HepG2 (cell line): ENCODE measurements around the gene TMEM231. TPM values are rescaled to one million over a fixed set of nuclear protein-coding genes. Genes with fewer than 3 reads are reported as not detected.

ENCODE experiments used
- ATAC-seq: fragments of 200-7000 bp; cut with Tn5 transposase; 3 replicates; pipeline ENCODE4 v1.9.1; 2020; ENCODE audit warnings: mild to moderate bottlenecking, moderate library complexity
- BruUV-seq: library from RNA; stranded (reverse); fragments of 400-500 nt; replicated peaks from 2 replicates; lab custom pipeline; 2021; lab: Mats Ljungman, UMichigan
- CTCF ChIA-PET: fragments of 300-600 bp; formaldehyde crosslinking; extraction: SDS; loops from one replicate; lab custom pipeline; 2021; ENCODE audit warnings: low total read pairs, inconsistent platforms, low intra/inter-chr PET ratio; lab: Yijun Ruan, JAX
- POLR2A ChIA-PET: fragments of 350-600 bp; sonication (Branson Sonifier 250); formaldehyde crosslinking; loops from one replicate; lab custom pipeline; 2020; ENCODE audit warnings: antibody characterized with exemption, inconsistent platforms; lab: Yijun Ruan, JAX
- DNase-seq: peaks from one replicate; pipeline ENCODE4 v3.0.0-alpha.2; 2015; ENCODE audit warnings: low spot score
- FAIRE-seq: peaks from 3 replicates; lab custom pipeline; 2011; peaks lifted over from hg19 to GRCh38; lab: Jason Lieb, UNC
- H2AFZ ChIP-seq: one replicate; pipeline ENCODE4 v1.6.1; 2011; ENCODE audit warnings: low read length, inconsistent platforms
- H3K27ac ChIP-seq: fragments of 300-600 bp; 3 replicates; pipeline ENCODE4 v1.8.0; 2011; ENCODE audit warnings: mixed run types, mild to moderate bottlenecking, mixed read lengths, low read length, inconsistent platforms; ENCODE audit not compliant: insufficient read depth; ENCODE audit errors: extremely low read length
- H3K27me3 ChIP-seq, 2 experiments: fragments of 200-600 bp in 1 of 2; 2 replicates in 1 of 2; 3 replicates in 1 of 2; pipeline versions ENCODE4 v1.6.0 to v1.8.0; 2011; ENCODE audit warnings: low read length in 2 of 2, mild to moderate bottlenecking in 2 of 2, moderate library complexity in 2 of 2, inconsistent platforms in 1 of 2; ENCODE audit not compliant: insufficient read depth in 2 of 2, control insufficient read depth in 1 of 2
- H3K36me3 ChIP-seq, 2 experiments: fragments of 200-600 bp in 1 of 2; replicated peaks in 1 of 2; 2 replicates in 1 of 2; 3 replicates in 1 of 2; pipeline versions ENCODE4 v1.5.1 to v1.8.0; 2011; ENCODE audit warnings: low read length in 2 of 2, inconsistent platforms in 1 of 2; ENCODE audit not compliant: insufficient read depth in 2 of 2, control insufficient read depth in 1 of 2
- H3K4me1 ChIP-seq: 2 replicates; pipeline ENCODE4 v1.5.1; 2012; ENCODE audit warnings: low read length, inconsistent platforms; ENCODE audit not compliant: insufficient read depth
- H3K4me2 ChIP-seq: 2 replicates; pipeline ENCODE4 v1.6.0; 2011; ENCODE audit warnings: low read depth, low read length, inconsistent platforms
- H3K4me3 ChIP-seq, 3 experiments: fragments of 200-600 bp in 1 of 3; sonication (generic), shearing (Covaris generic) in 1 of 3; replicated peaks in 1 of 3; 2 replicates each; pipeline ENCODE4 v1.5.1; 2011 to 2016; ENCODE audit warnings: low read length in 3 of 3, inconsistent platforms in 2 of 3, low read depth in 2 of 3, mild to moderate bottlenecking in 2 of 3, control low read depth in 1 of 3, mixed read lengths in 1 of 3; ENCODE audit not compliant: insufficient read depth in 1 of 3
- H3K79me2 ChIP-seq: one replicate; pipeline ENCODE4 v1.6.1; 2011; ENCODE audit warnings: low read length, inconsistent platforms; ENCODE audit not compliant: insufficient read depth
- H3K9ac ChIP-seq: 2 replicates; pipeline ENCODE4 v1.6.0; 2011; ENCODE audit warnings: mild to moderate bottlenecking, low read depth, low read length, inconsistent platforms; ENCODE audit not compliant: insufficient read depth
- H3K9me3 ChIP-seq: 2 replicates; pipeline ENCODE4 v1.5.1; 2012; ENCODE audit warnings: mild to moderate bottlenecking, low read length
- H4K20me1 ChIP-seq: 2 replicates; pipeline ENCODE4 v1.6.0; 2011; ENCODE audit warnings: inconsistent platforms, mild to moderate bottlenecking, low read length, moderate library complexity; ENCODE audit not compliant: insufficient read depth
- EHMT2 ChIP-seq: fragments of 200-600 bp; sonication (generic); IDR thresholded peaks from 2 replicates; pipeline ENCODE4 v1.7.0; 2017; ENCODE audit warnings: antibody characterized with exemption, low read depth, low read length, borderline replicate concordance
- FOXA3 ChIP-seq: IDR thresholded peaks from 2 replicates; pipeline ENCODE4 v1.6.1; 2016; ENCODE audit warnings: missing genetic modification reagents, missing compliant biosample characterization
- GABPA ChIP-seq, 2 experiments: IDR thresholded peaks; 2 replicates each; pipeline ENCODE4 v1.6.1; 2011 to 2016; ENCODE audit warnings: low read depth in 2 of 2, low read length in 1 of 2, missing biosample characterization in 1 of 2, missing genetic modification characterization in 1 of 2
- HMGA1 ChIP-seq: sonication (generic); formaldehyde crosslinking; conservative IDR thresholded peaks from 2 replicates; pipeline ENCODE4 v1.4.0; 2020; ENCODE audit warnings: missing genetic modification reagents
- IKZF4 ChIP-seq: sonication (generic); formaldehyde crosslinking; IDR thresholded peaks from 2 replicates; pipeline ENCODE4 v1.5.1; 2020; ENCODE audit warnings: borderline replicate concordance, mild to moderate bottlenecking, low read depth, missing genetic modification reagents; ENCODE audit errors: not compliant biosample characterization
- NR2F6 ChIP-seq, 2 experiments: IDR thresholded peaks; 2 replicates each; pipeline ENCODE4 v1.6.1; 2016; ENCODE audit warnings: antibody characterized with exemption in 1 of 2, mild to moderate bottlenecking in 1 of 2
- RNF219 ChIP-seq: sonication (generic); formaldehyde crosslinking; IDR thresholded peaks from 2 replicates; pipeline ENCODE4 v1.5.0; 2020; ENCODE audit warnings: mild to moderate bottlenecking, missing genetic modification reagents
- RXRA ChIP-seq: sonication (generic); formaldehyde crosslinking; IDR thresholded peaks from 2 replicates; pipeline ENCODE4 v1.5.1; 2020; ENCODE audit warnings: missing genetic modification reagents
- SP2 ChIP-seq: sonication (generic); formaldehyde crosslinking; IDR thresholded peaks from 2 replicates; pipeline ENCODE4 v1.5.1; 2020; ENCODE audit warnings: mild to moderate bottlenecking, missing genetic modification reagents
- THAP11 ChIP-seq: IDR thresholded peaks from 2 replicates; pipeline ENCODE4 v1.6.1; 2016; ENCODE audit warnings: missing biosample characterization, missing genetic modification reagents
- TOE1 ChIP-seq: sonication (generic); formaldehyde crosslinking; IDR thresholded peaks from 2 replicates; pipeline ENCODE4 v1.4.0; 2020; ENCODE audit warnings: mild to moderate bottlenecking, missing genetic modification reagents
- ZMAT5 ChIP-seq: sonication (generic); formaldehyde crosslinking; IDR thresholded peaks from 2 replicates; pipeline ENCODE4 v1.5.0; 2020; ENCODE audit warnings: mild to moderate bottlenecking, low read depth, missing genetic modification reagents, borderline replicate concordance
- ZNF142 ChIP-seq: sonication (generic); formaldehyde crosslinking; IDR thresholded peaks from 2 replicates; pipeline ENCODE4 v1.4.0; 2020; ENCODE audit warnings: missing genetic modification reagents
- ZNF333 ChIP-seq: sonication (generic); formaldehyde crosslinking; IDR thresholded peaks from 2 replicates; pipeline ENCODE4 v1.4.0; 2020; ENCODE audit warnings: mild to moderate bottlenecking, missing genetic modification reagents, borderline replicate concordance
- ZNF782 ChIP-seq: sonication (generic); formaldehyde crosslinking; IDR thresholded peaks from 2 replicates; pipeline ENCODE4 v1.4.0; 2020; ENCODE audit warnings: missing genetic modification reagents, mild to moderate bottlenecking, borderline replicate concordance
- ZNF788 ChIP-seq: sonication (generic); formaldehyde crosslinking; IDR thresholded peaks from 2 replicates; pipeline ENCODE4 v1.5.0; 2020; ENCODE audit warnings: mild to moderate bottlenecking, missing genetic modification reagents, borderline replicate concordance
- WGBS: methylation state at CpG from one replicate; pipeline ENCODE4 v1.1.6; 2017; ENCODE audit warnings: low lambda C conversion rate; 5-methylcytosine and 5-hydroxymethylcytosine counted together
- in situ Hi-C: cut with HindIII; loops from 2 replicates; pipeline ENCODE4 v1.10.0; 2017; ENCODE audit warnings: low pct_unique_long_range_greater_than_20kb; ENCODE audit not compliant: extremely low pct_ligation_motif_present
- intact Hi-C: fragments of 100-400 bp; cut with micrococcal nuclease; formaldehyde crosslinking; loops from one replicate; pipeline ENCODE4 v1.10.0; 2022; ENCODE audit not compliant: unreplicated experiment
- polyA plus RNA-seq, 8 experiments: library from polyadenylated mRNA; depleted of rRNA in 3 of 8; stranded (reverse) in 7 of 8; unstranded in 1 of 8; fragments of >200 nt; fragmentation: Illumina TruSeq in 4 of 8; extraction: Trizol in 4 of 8; gene quantifications; 2 replicates each; pipeline versions ENCODE4 v1.2.1 to v1.2.3, GENCODE V29; 2011 to 2016; ENCODE audit warnings: low read depth in 4 of 8, missing spikeins in 1 of 8, mixed read lengths in 1 of 8; ENCODE audit not compliant: insufficient read depth in 1 of 8
- total RNA-seq, 5 experiments: library from RNA; depleted of rRNA; stranded (reverse); fragments of >200 nt; fragmentation: Illumina TruSeq; extraction: Trizol; gene quantifications; 2 replicates each; pipeline ENCODE4 v1.2.3, GENCODE V29; 2016; ENCODE audit warnings: low read depth in 1 of 5

The TMEM231 gene
- total and polyA plus RNA-seq, 2 of the 13 experiments (the other 11 are each of a cell fraction or from before 2014, with no cell fraction given): 3.5 to 7.4 TPM

GRCh38 chr16:75552951-75553350 lies 3.1 kb downstream of the TMEM231 start:
- H2AFZ ChIP-seq: no peak overlapping the region
- POLR2A ChIA-PET: no interaction called here
- TF ChIP-seq IKZF4 (CRISPR knock-in tag) (no peak), FOXA3 (no peak), SP2 (no peak), RXRA (CRISPR knock-in tag) (no peak), ZNF782 (CRISPR knock-in tag) (no peak), GABPA (IDR thresholded peaks at IDR 0.05; ENCODE audit: low read depth, low read length) (no peak), GABPA (CRISPR knock-in tag; IDR thresholded peaks at IDR 0.05; ENCODE audit: low read depth) (no peak), TOE1 (no peak), RNF219 (CRISPR knock-in tag) (no peak), NR2F6 (IDR thresholded peaks at IDR 0.05) (no peak), NR2F6 (CRISPR knock-in tag; IDR thresholded peaks at IDR 0.05) (no peak), HMGA1 (no peak), EHMT2 (no peak), ZNF333 (no peak), THAP11 (no peak), ZNF142 (no peak), ZMAT5 (CRISPR knock-in tag) (no peak), ZNF788 (CRISPR knock-in tag) (no peak)
- H3K4me1 ChIP-seq: peaks cover 21% of the 10 kb centered on the region
- H3K9ac ChIP-seq: no peak overlapping the region
- no peak overlapping the region for H3K27ac ChIP-seq
- H3K9me3 ChIP-seq: no peaks in the 10 kb centered on the region
- no peaks in the 10 kb centered on the region for H3K79me2 ChIP-seq
- H3K4me3 ChIP-seq: no peak overlapping the region
- WGBS: 68% methylated on average over 2 of the region's 2 CpGs
- in situ Hi-C loops (no loop called here), intact Hi-C loops (no loop called here)
- BruUV-seq: no TSS peak
- CTCF ChIA-PET: no interaction called here
- no peak overlapping the region for H3K4me2 ChIP-seq
- FAIRE-seq (no peak), DNase-seq (no peak), ATAC-seq (no peak)
- H3K27me3 ChIP-seq: no peaks in the 10 kb centered on the region
- H3K36me3 ChIP-seq: no peaks in the 10 kb centered on the region
- H4K20me1 ChIP-seq: no peaks in the 10 kb centered on the region
